Measurements from ENCODE around the gene KLC4.
A peak's percentile ranks its signal among the peaks of the same experiment; 100 is the strongest.
"Not testable (repeated sequence)": the region's sequence is repeated elsewhere in the genome, so short reads cannot be mapped to it uniquely, and the experiment has no call there.

Gene KLC4

DNA sequence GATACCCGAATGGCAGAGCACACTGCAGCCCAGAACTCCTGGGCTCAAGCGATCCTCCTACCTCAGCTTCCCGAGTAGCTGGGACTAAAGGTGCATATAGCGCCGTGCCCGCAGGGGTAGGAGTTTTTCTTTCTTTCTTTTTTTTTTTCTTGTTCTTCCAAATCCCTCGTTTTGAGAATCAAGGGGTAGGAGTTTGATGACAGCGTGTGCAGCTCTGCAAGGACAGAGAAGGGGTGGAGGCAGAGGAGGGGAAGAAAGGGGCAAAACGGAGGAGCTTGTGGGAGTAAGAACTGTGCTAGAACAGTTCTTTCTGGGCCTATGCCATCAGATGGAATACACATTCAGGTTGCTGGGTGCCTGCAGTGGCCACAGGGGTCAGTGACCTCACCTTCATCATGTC, 22.7 kb upstream of the KLC4 start:
- no peak for DNase-seq (ENCODE audit: low read depth)

- no peak for DNase-seq (ENCODE audit: low read depth)
Observed at GRCh38 chr6:43037197-43037596, 22.2 kb upstream of the KLC4 start.

GRCh38 chr6:43037706-43038105, 21.7 kb upstream of the KLC4 start:
- DNase-seq (ENCODE audit: low read depth), result no peak

GRCh38 chr6:43038727-43039126, 20.7 kb upstream of the KLC4 start:
- DNase-seq (ENCODE audit: low read depth), result no peak

GRCh38 chr6:43040542-43041257, 18.7 kb upstream of the KLC4 start:
- DNase-seq (ENCODE audit: low read depth), result no peak

DNA sequence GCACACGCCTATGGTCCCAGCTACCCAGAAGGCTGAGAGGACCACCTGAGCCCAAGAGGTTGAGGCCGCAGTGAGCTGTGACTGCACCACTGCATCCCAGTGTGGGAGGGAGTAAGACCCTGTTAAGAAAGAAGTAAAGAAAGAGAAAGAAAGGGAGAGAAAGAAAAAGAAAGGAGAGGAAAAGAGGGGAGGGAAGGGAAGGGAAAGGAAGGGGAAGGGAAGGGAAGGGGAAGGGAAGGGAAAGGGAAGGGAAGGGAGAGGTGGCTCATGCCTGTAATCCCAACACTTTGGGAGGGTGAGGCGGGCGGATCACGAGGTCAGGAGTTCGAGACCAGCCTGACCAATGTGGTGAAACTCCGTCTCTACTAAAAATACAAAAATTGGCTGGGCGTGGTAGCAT, 18.0 kb upstream of the KLC4 start:
- not testable (repeated sequence) for DNase-seq (ENCODE audit: low read depth)

GRCh38 chr6:43043310-43043709, 16.1 kb upstream of the KLC4 start:
- DNase-seq (ENCODE audit: low read depth), result no peak

GRCh38 chr6:43045371-43045930, 14.0 kb upstream of the KLC4 start:
- DNase-seq (ENCODE audit: low read depth), result no peak

DNA sequence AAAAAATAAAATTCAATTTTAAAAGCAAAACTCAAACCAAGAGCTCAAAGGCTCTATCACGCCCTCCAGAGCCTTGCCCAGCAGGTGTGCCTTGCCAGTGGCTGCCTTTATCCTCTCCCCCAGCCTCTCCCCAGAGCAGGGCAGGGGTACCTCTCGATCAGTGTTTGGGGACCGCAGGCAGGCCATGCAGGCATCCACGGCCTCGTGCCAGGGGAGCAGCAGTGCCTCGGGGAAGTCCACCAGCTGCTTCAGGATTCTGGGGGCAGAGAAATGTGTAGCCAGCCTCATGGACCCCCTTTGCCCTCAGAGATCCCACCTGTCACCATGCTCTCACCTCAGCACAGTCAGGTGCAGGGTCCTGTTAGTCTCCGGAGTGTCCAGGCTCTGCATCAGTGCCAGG, 11.4 kb upstream of the KLC4 start:
- no peak for DNase-seq (ENCODE audit: low read depth)

- no peak for DNase-seq (ENCODE audit: low read depth)
Observed at GRCh38 chr6:43050981-43051380, 8.4 kb upstream of the KLC4 start.

DNA sequence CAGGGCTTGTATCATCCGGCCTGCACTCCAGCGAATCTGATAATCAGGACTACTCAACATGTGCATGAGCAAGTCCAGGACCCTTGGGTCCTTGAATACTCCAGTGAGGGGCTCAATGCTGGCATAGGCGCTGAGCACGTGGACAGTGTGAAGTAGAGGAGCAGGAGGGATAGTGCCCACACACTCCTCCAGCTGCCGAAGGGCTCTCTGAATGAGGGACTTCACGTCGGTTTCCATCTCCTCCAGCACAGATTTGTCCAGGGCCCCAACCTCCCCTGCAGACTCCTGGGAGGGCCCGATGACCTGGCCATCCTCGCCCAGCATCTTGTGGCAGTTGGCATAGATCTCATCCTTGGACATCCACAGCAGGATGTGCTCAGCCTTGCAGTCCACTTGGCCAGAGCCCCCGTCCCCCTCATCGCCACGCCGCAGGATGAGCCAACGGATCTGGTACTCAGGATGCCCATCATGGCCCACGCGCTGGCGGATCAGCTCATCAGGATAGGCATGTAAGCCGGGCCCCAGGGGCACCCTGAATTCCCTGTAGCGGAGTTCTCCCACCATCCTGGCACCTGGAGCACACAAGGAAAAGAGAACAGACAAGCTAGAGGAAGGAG, 7.1 kb upstream of the KLC4 start:
- DNase-seq (ENCODE audit: low read depth), result no peak

- DNase-seq (ENCODE audit: low read depth), result no peak
Observed at GRCh38 chr6:43052842-43053544, 6.4 kb upstream of the KLC4 start.

DNA sequence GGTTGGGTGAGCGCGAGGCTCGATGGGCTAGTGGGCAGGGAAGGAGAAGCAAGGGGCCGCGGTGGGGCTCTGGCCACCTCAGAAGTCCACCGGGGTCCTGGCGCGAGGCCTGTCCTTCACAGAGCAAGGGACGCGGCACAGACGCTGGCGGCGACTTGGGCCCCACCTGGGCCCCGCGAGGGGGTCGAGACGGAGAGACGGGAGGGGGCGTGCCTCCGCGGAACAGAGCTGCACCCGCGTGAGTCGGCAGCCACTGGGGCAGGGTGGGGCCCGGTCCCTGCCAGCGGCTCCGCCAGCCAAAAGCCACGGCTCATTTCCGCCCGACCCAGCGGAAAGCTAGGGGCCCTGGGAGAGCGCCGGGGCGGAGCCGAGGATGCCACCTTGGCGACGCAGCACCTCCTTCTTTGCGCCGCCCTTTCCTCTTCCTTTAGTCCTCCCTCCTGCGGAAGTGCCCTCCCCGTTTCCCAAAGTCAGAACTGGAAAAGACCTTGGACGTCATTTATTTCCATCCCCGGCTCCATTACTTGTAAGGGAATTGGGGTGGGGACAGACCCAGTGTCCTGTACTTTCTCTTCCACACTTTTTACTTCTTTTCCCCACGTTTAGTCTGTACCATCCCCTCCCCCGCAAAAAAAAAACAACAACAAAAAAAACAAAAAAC, 5.8 kb upstream of the KLC4 start, which contains the start of gene CUL7:
TSS of gene CUL7 (minus strand) at position 307 of the 661 bp plus-strand sequence. CDS start 1,063 bp downstream, outside the sequence.
- DNase-seq (ENCODE audit: low read depth), result peak; percentile 91

DNA sequence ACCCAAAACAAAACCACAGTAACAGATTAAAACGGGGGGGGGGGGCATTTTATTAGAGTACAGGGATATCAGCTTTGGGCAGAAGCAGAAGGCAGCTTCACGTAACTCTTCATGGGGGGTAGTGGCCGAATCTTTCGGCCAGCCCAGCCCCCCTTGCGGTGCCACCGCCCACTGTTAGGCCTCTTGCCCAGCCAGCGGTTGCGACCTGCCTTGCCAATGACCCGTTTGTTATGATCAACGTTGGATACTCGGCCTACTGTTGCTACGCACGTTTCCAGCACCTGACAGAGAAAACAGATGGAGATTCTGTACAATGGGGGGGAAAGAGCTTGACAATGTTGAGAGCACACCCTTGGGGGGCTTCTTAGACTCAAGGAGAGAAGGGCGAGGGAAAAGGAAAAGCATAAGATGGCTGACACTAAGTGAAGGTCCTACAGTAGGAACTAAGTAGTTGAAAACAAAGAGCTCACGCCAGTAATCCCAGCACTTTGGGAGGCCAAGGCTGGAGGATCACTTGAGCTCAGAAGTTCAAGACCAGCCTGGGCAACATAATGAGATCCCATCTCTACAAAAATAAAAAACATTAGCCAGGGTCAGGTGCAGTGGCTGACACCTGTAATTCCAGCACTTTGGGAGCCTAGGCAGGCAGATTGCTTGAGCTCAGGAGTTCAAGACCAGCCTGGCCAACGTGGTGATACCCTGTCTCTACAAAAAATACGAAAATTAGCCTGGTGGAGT, 5.1 kb upstream of the KLC4 start:
- DNase-seq (ENCODE audit: low read depth), result no peak

DNA sequence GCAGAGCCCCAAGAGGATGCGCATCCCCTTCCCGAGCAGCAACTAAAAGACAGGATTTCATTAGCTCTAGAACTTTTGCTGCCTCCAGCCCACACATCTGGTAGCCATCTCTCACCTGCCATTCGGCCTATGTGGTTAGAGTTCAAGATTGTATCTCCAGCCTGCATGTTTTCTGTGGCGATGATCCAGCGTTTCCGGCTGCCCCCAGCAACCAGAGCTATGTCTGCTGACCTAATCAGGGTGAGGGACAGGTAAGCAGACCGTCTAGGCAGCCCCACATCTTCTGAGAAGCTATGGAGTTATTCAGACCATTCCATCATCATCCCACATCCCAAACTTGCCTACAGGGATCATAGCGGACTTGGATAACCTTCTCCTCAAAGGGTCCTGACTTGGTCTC, 3.5 kb upstream of the KLC4 start:
- DNase-seq (ENCODE audit: low read depth), result no peak

GRCh38 chr6:43058531-43058930, 900 bp upstream of the KLC4 start:
- no peak for DNase-seq (ENCODE audit: low read depth)

DNA sequence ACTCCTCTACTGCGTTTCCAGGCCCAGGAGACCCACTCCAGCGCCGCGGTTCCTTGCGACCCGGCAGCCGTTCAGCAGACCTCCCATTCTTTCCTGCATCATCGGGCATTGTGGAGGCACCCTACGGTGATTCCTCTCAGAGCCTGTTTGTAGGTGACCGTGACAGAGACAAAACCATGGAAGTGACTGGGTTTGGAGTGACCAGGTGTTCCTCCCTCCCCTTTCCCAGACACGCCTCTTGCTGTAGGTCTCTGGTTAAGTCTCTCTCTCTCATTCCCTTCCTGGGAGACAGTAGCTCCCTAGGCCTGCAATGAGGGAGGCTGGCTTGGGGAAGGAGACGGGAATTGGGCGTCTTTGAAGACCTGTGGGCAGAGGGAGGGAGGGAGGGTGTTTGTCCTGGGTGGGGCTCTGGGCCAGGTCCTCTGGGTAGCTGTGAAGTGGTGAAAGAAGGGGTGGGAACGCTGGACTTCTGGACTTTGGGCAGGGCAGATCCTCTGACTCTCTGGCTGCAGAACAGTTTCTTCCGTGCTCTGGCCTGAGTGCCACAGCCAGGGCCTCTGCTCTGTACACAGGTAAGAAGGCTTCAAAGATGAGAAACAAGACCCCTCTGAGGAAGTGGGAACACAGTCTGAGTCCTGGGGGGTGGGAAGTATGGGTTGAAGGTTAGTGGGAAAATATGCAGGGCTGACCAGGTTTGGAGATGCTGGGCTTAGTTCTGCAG, 763 bp downstream of the KLC4 start:
- no peak for DNase-seq (ENCODE audit: low read depth)

DNA sequence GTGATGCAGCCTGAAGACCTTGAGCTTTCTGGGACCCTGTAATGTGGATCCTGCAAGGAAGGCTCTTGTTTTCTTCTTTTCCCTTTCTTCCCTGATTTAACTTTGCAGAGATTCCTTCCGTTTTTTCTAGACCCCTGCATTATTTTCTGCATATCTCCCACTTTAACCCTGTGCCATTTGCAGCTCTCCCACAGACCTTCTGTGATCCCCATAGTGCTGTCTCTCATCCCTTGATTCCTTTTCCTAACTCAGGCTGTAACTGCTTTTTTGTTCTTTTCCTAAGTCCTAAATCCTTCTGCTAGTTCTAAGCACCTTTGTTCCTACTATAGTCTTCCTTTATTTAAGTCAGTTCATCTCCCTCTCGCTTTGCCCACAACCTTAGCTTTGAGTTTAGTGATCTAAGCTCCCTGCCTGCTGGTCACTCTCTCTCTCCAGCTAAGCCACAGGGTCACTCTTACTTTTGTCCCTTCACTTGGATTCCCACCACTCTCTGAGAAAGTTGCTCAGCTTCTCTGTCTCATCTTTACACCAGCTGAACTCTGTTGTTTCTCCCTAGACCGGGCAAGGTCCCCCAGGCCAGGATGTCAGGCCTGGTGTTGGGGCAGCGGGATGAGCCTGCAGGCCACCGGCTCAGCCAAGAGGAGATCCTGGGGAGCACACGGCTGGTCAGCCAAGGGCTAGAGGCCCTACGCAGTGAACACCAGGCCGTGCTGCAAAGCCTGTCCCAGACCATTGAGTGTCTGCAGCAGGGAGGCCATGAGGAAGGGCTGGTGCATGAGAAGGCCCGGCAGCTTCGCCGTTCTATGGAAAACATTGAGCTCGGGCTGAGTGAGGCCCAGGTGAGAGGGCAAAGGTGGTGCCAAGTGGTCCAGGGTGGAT, 1.6 kb downstream of the KLC4 start:
- DNase-seq (ENCODE audit: low read depth), result no peak

DNA sequence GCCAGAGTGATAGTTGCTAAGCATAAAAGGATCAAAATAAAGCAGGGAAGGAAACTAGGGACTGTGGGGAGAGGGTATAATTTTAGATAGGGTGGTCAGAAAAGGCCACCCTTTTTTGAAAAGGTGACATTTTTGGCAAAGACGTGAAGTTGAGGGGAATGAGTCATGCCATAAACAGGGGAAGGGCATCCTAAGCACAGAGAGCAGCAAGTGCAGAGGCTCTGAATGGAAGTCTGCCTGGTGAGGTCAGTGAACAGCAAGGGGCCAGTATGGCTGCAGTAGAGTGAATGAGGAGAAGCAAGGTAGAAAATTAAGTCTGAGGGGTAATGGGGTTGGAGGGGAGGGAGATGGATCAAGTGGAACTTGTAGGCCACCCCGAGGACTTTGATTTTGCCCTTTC, 2.4 kb downstream of the KLC4 start:
- no peak for DNase-seq (ENCODE audit: low read depth)

DNA sequence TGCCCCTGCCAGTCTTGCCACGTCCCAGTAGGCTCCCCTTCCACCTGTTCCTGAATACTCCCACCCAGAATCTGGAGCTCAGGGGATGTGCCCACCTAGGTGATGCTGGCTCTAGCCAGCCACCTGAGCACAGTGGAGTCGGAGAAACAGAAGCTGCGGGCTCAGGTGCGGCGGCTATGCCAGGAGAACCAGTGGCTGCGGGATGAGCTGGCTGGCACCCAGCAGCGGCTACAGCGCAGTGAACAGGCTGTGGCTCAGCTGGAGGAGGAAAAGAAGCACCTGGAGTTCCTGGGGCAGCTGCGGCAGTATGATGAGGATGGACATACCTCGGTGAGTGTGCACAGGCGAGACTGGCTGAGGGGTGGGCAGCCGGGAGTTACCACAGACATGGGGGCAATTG, 3.4 kb downstream of the KLC4 start:
- DNase-seq (ENCODE audit: low read depth), result no peak

Measured in GM04504 (cell line).